Activated T-cell treated with anti-CD3 and anti-CD28 coated beads, Interleukin-2, amount 50 U/mL, for 24 hours (primary cell): ENCODE measurements around the gene ZNF519.
"Not testable (repeated sequence)": the region's sequence is repeated elsewhere in the genome, so short reads cannot be mapped to it uniquely, and the experiment has no call there.

Experiments
- DNase-seq: peaks from one replicate; pipeline ENCODE4 v3.0.0-alpha.2; 2020
- H3K27ac Mint-ChIP-seq: 2 replicates; pipeline ENCODE4 v1.8.0; 2020; ENCODE audit warnings: mild to moderate bottlenecking, mixed read lengths
- H3K27me3 Mint-ChIP-seq: 2 replicates; pipeline ENCODE4 v1.8.0; 2020; ENCODE audit warnings: mixed read lengths
- H3K36me3 Mint-ChIP-seq: 2 replicates; pipeline ENCODE4 v1.8.0; 2020; ENCODE audit warnings: low read depth, mixed read lengths
- H3K4me1 Mint-ChIP-seq: 2 replicates; pipeline ENCODE4 v1.8.0; 2020; ENCODE audit warnings: low read depth, mixed read lengths
- H3K4me3 Mint-ChIP-seq: 2 replicates; pipeline ENCODE4 v1.8.0; 2020; ENCODE audit warnings: mild to moderate bottlenecking, moderate library complexity, mixed read lengths
- H3K9me3 Mint-ChIP-seq: 2 replicates; pipeline ENCODE4 v1.8.0; 2020; ENCODE audit warnings: mixed read lengths

ZNF519 gene

DNA sequence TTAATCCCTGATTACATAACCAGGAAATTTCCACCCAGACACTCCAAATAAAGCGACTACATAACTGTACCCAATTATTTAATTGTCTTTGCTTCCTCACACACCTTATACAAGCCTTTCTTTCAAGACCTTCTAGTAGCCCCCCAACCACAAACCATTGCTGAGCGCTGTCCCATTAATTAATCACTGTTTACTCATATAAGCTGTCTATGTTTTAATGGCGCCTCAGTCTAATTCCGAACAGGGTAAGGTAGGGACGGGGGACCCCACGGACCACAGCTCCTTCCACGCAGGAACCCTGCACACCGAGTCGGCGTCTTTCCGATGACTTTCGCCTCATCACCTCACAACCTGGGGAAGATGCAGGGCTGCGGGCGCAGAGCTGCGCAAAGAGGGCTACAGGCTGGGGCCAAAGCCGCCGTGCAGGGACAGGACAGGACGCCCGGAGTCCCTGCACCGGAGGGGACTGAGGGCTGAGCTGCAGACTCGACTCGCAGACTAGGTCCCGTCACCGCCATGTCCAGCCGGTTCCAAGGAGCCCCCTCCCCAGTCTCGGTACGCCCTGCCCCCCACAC is 452 bp downstream of the ZNF519 start:
- Mint-ChIP-seq H3K36me3 (peaks cover 26% of the 10 kb centered on the region), H3K4me3 (peak overlapping the region; percentile 94), H3K4me1 (peaks cover 26% of the 10 kb centered on the region), H3K27ac (peak overlapping the region; percentile 95)
- not testable (repeated sequence) for H3K9me3 Mint-ChIP-seq, H3K27me3 Mint-ChIP-seq, DNase-seq

GRCh38 chr18:14130804-14131203 is 1.4 kb downstream of the ZNF519 start:
- Mint-ChIP-seq H3K4me3 (peak overlapping the region; percentile 94), H3K4me1 (peaks cover 26% of the 10 kb centered on the region), H3K36me3 (peaks cover 28% of the 10 kb centered on the region)
- H3K9me3 Mint-ChIP-seq, H3K27ac Mint-ChIP-seq, DNase-seq, H3K27me3 Mint-ChIP-seq: not testable (repeated sequence)

DNA sequence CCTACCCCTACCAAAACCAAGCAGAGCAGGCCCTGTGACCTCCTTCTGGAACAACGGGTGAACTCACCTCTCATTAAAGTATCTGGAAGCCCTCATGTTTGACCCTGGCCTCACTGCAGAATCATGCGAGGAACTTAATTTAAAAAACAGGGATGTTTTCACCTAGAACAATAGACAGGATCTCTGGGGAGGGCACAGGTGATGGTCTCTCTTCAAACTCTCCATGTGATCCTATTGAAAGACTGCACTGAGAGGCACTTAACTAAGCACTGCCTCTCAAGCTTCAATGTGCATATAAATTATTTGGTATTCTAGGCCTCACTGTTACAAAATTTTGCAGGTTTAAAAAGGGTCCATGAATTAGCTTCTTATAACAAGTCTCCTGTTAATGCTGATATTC is 7.5 kb downstream of the ZNF519 start:
- no peak overlapping the region for H3K4me3 Mint-ChIP-seq
- no peaks in the 10 kb centered on the region for H3K9me3 Mint-ChIP-seq
- no peak for DNase-seq
- H3K27me3 Mint-ChIP-seq: no peaks in the 10 kb centered on the region
- peaks cover 11% of the 10 kb centered on the region for H3K4me1 Mint-ChIP-seq
- no peak overlapping the region for H3K27ac Mint-ChIP-seq
- H3K36me3 Mint-ChIP-seq: peaks cover 57% of the 10 kb centered on the region

DNA sequence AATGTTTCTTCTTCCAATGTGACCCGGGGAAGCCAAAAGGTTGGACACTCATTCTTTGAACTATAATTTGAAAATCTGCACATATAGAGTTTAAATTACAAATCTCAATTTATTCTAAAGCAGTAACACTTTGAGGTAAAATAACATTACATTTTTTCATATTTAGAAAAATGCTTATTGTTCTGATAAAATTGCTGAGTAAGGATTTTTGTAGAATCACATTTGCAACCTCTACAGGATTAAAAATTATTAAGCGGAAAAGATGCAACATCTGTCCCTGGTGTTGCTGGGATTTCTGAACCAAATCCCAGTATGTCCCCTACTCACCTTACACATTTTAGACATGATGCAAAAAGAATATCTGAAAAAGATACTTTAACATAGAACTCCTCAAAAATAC is 10.1 kb downstream of the ZNF519 start:
- no peak for DNase-seq
- Mint-ChIP-seq H3K9me3 (peaks cover 7% of the 10 kb centered on the region), H3K4me3 (no peak overlapping the region), H3K36me3 (peaks cover 63% of the 10 kb centered on the region), H3K4me1 (peaks cover 9% of the 10 kb centered on the region), H3K27me3 (no peaks in the 10 kb centered on the region), H3K27ac (no peak overlapping the region)

DNA sequence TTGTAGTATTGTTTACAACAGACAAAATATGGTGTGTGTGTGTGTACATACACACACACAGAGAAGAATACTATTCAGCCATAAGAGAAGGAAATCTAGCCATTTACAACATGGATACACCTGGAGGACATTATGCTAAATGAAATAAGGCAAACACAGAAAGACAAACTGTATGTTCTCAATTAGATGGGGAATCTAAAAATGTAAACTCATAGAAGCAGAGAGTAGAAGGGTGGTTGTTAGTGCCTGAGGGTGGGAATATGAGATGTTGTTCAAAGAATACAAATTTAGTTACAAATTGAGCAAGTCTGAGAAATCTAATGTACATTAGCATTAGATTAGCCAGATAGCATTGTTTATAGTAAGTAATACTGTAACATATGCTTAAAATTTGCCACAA is 11.3 kb downstream of the ZNF519 start:
- Mint-ChIP-seq H3K4me3 (no peak overlapping the region), H3K36me3 (peaks cover 69% of the 10 kb centered on the region), H3K4me1 (peaks cover 9% of the 10 kb centered on the region), H3K27ac (no peak overlapping the region), H3K9me3 (peaks cover 9% of the 10 kb centered on the region), H3K27me3 (no peaks in the 10 kb centered on the region)
- DNase-seq: no peak

GRCh38 chr18:14117606-14118005 is 14.6 kb downstream of the ZNF519 start:
- no peaks in the 10 kb centered on the region for H3K27me3 Mint-ChIP-seq
- peaks cover 11% of the 10 kb centered on the region for H3K9me3 Mint-ChIP-seq
- H3K4me1 Mint-ChIP-seq: peaks cover 9% of the 10 kb centered on the region
- no peak overlapping the region for H3K4me3 Mint-ChIP-seq
- H3K36me3 Mint-ChIP-seq: peaks cover 62% of the 10 kb centered on the region
- DNase-seq: no peak
- no peak overlapping the region for H3K27ac Mint-ChIP-seq

DNA sequence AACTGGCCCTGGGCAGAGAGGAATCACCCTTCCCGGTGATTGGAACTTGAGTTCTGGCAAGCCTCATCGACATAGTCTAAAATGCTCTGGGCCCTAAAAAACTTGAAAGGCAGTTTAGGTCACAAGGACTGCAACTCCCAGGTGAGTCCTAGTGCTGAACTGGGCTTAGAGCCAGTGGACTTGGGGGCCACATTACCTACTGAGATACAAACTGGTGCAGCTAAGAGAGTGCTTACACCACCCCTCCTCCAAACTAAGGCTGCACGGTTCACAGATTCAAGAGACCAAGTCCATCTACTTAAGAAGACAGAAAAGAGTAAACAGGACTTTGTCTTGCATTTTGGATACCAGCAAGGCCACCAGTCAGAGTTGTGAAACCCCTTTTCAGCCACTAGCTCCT is 25.3 kb downstream of the ZNF519 start:
- Mint-ChIP-seq H3K27me3 (no peaks in the 10 kb centered on the region), H3K4me1 (no peaks in the 10 kb centered on the region), H3K36me3 (peaks cover 77% of the 10 kb centered on the region), H3K4me3 (no peak overlapping the region), H3K27ac (no peak overlapping the region), H3K9me3 (peaks cover 54% of the 10 kb centered on the region)
- no peak for DNase-seq

DNA sequence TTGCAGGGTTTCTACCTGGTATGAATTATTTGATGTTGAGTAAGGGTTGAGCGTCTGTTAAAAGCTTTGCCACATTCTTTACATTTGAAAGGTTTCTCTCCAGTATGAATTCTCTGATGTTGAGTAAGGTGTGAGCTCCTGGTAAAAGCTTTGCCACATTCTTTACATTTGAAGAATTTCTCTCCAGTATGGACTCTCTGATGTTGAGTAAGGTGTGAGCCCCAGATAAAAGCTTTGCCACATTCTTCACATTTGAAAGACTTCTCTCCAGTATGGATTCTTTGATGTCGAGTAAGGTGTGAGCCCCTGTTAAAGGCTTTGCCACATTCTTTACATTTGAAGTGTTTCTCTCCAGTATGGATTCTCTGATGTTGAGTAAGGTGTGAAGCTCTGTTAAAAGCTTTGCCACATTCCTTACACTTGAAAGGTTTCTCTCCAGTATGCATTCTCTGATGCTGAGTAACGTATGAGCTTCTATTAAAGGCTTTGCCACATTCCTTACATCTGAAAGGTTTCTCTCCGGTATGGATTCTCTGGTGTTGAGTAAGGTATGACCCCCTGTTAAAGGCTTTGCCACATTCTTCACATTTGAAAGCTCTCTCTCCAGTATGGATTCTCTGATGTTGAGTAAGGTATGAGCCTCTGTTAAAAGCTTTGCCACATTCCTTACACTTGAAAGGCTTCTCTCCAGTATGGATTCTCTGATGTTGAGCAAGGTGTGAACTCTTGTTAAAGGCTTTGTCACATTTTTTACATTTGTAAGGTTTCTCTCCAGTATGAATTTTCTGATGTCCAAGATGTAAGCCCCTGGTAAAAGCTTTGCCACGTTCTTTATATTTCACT is 27.1 kb downstream of the ZNF519 start:
- Mint-ChIP-seq H3K27me3 (no peaks in the 10 kb centered on the region), H3K4me3 (no peak overlapping the region), H3K36me3 (peaks cover 82% of the 10 kb centered on the region), H3K4me1 (peaks cover 13% of the 10 kb centered on the region), H3K9me3 (peaks cover 56% of the 10 kb centered on the region), H3K27ac (no peak overlapping the region)
- no peak for DNase-seq

DNA sequence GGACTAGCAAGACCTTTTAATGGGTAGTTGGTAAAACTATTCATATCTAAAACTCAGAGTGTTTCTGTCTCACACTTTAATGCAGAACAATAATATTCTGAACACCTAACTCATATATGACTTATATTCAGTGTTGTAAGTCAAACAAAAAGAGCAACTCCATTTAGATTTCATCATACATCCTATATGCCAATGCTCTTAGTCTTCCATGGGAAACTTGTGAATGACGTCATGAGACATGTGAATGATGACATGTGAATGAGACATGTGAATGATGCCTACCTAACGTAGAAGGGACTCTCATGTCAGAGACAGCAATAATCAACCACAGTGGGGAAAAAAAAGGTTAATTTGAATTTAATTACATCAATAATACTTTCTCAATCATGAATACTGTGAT is 28.0 kb downstream of the ZNF519 start:
- H3K9me3 Mint-ChIP-seq: peaks cover 54% of the 10 kb centered on the region
- peaks cover 16% of the 10 kb centered on the region for H3K4me1 Mint-ChIP-seq
- H3K27ac Mint-ChIP-seq: no peak overlapping the region
- no peaks in the 10 kb centered on the region for H3K27me3 Mint-ChIP-seq
- H3K4me3 Mint-ChIP-seq: no peak overlapping the region
- H3K36me3 Mint-ChIP-seq: peaks cover 82% of the 10 kb centered on the region
- no peak for DNase-seq

- Mint-ChIP-seq H3K4me1 (peaks cover 22% of the 10 kb centered on the region), H3K36me3 (peaks cover 79% of the 10 kb centered on the region), H3K27ac (peak overlapping the region; percentile 71), H3K4me3 (no peak overlapping the region), H3K27me3 (no peaks in the 10 kb centered on the region), H3K9me3 (peaks cover 35% of the 10 kb centered on the region)
- DNase-seq: no peak
Measured at GRCh38 chr18:14100503-14101286, 31.5 kb downstream of the ZNF519 start.

DNA sequence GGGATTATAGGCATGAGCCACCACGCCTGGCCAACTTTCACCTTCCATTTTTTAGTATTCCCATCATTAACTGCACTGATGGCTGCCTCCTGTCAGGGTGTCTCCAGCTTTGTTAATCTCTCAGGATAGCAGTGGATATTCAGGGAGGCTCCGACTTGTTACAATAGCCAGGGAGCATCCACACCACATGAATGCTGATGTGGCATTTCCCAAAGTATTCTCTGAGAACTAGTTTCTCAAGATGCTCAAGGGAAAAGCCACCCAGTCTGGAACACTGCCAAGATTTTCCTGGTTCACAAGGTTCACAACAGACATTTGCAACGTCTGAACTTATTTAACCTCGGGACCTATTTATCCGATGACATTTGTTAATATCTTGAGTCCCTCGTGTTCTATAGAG is 33.8 kb downstream of the ZNF519 start:
- H3K9me3 Mint-ChIP-seq: peaks cover 21% of the 10 kb centered on the region
- DNase-seq: no peak
- H3K27me3 Mint-ChIP-seq: no peaks in the 10 kb centered on the region
- H3K36me3 Mint-ChIP-seq: peaks cover 59% of the 10 kb centered on the region
- no peak overlapping the region for H3K4me3 Mint-ChIP-seq
- no peak overlapping the region for H3K27ac Mint-ChIP-seq
- H3K4me1 Mint-ChIP-seq: peaks cover 22% of the 10 kb centered on the region

DNA sequence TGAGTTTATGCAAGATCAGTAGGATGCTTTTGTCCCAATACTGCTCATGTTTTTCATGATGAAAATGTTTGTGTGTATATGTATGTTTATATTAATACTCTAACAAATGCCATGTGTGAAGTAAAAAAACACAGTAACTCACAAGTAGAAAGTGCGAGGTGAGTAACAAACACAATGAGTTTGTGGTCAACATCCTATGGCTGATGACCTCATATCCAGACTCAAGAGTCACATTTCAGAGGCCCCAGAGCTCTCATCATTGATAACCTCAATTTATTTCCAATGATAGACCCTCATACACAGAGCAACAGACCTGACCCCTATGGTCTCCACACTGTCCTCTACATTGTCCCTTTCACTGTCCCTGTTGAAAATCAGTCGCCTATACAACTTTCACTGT is 34.5 kb downstream of the ZNF519 start:
- Mint-ChIP-seq H3K36me3 (peaks cover 54% of the 10 kb centered on the region), H3K9me3 (peaks cover 18% of the 10 kb centered on the region), H3K4me3 (no peak overlapping the region), H3K4me1 (peaks cover 22% of the 10 kb centered on the region), H3K27ac (no peak overlapping the region), H3K27me3 (no peaks in the 10 kb centered on the region)
- DNase-seq: no peak

GRCh38 chr18:14093307-14093915 is 38.8 kb downstream of the ZNF519 start:
- Mint-ChIP-seq H3K4me3 (no peak overlapping the region), H3K27me3 (no peaks in the 10 kb centered on the region), H3K27ac (no peak overlapping the region), H3K9me3 (peaks cover 7% of the 10 kb centered on the region), H3K36me3 (peaks cover 23% of the 10 kb centered on the region), H3K4me1 (peaks cover 5% of the 10 kb centered on the region)
- DNase-seq: no peak

- peaks cover 19% of the 10 kb centered on the region for H3K36me3 Mint-ChIP-seq
- no peak overlapping the region for H3K27ac Mint-ChIP-seq
- no peak for DNase-seq
- H3K4me3 Mint-ChIP-seq: no peak overlapping the region
- H3K4me1 Mint-ChIP-seq: peaks cover 1% of the 10 kb centered on the region
- no peaks in the 10 kb centered on the region for H3K27me3 Mint-ChIP-seq
- peaks cover 7% of the 10 kb centered on the region for H3K9me3 Mint-ChIP-seq
Measured at GRCh38 chr18:14092625-14093306, 39.5 kb downstream of the ZNF519 start.
